Upper lobe of left lung (tissue), 4 donors: ENCODE results near the gene ENOX1.

ENCODE experiments used
- CTCF ChIP-seq, 6 experiments: fragments of 450-650 bp in 4 of 6; fragments of 200-600 bp in 2 of 6; sonication (generic) in 2 of 6; IDR thresholded peaks; one replicate each; pipeline ENCODE4 v1.5.1; 2016 to 2019; ENCODE audit warnings: antibody characterized with exemption in 6 of 6
- POLR2A ChIP-seq, 4 donors: fragments of 450-650 bp; IDR thresholded peaks; one replicate each; pipeline ENCODE4 v1.5.1; 2016 to 2017; ENCODE audit warnings: antibody characterized with exemption in 4 of 4, mild to moderate bottlenecking in 2 of 4

GRCh38 chr13:43401361-43401760 lies 385.4 kb downstream of the ENOX1 start:
- TF ChIP-seq CTCF (IDR thresholded peaks at IDR 0.05) (no peak), POLR2A (IDR thresholded peaks at IDR 0.05) (no peak)
